ENCODE measurements around the gene HBE1. TPM values are rescaled to one million over a fixed set of nuclear protein-coding genes. Genes with fewer than 3 reads are reported as not detected.

The HBE1 gene
- total and polyA plus RNA-seq, 2 experiments from 2014 or later: not detected

GRCh38 chr11:5235364-5236095 lies 34.2 kb downstream of the HBE1 start:
- 68 to 76% methylated on average over 4 to 5 of the region's 5 CpGs for WGBS, 2 experiments (ENCODE audit: low coverage in 1 of 2, low lambda C conversion rate in 2 of 2, missing lambda C conversion rate in 2 of 2)
- no peaks in the 10 kb centered on the region for H3K79me2 ChIP-seq (ENCODE audit: insufficient read depth)

GRCh38 chr11:5234381-5234834 lies 35.3 kb downstream of the HBE1 start, which contains the start of gene HBD:
TSS of gene HBD (minus strand) at chr11:5234483. CDS start at chr11:5234433, 50 bp downstream.
- no peaks in the 10 kb centered on the region; the same call in 1 of the 2 replicates for H3K4me1 ChIP-seq (ENCODE audit: insufficient read depth)
- H3K9ac ChIP-seq: no peak within 1 kb of the TSS
- H2AFZ ChIP-seq: peak within 1 kb of the TSS; percentile 56
- no peaks in the 10 kb centered on the region for H3K36me3 ChIP-seq (ENCODE audit: low read depth)
- TF ChIP-seq EZH2phosphoT487 (IDR thresholded peaks at IDR 0.05; ENCODE audit: insufficient read depth, low read depth) (no peak), EZH2 (IDR thresholded peaks at IDR 0.05; ENCODE audit: insufficient read depth, poor library complexity, severe bottlenecking) (no peak)
- no peaks in the 10 kb centered on the region for H3K27me3 ChIP-seq (replicated peaks; ENCODE audit: insufficient read depth)
- H3K9me2 ChIP-seq (ENCODE audit: insufficient read depth): no peaks in the 10 kb centered on the region
- H3K4me2 ChIP-seq (ENCODE audit: unreplicated experiment): peak within 1 kb of the TSS; percentile 39
- H3F3A ChIP-seq (ENCODE audit: insufficient read depth): 0 out of 2 replicates have a peak, but pooled peaks cover 5% of the 10 kb centered on the region
- H4K20me1 ChIP-seq (ENCODE audit: insufficient read depth): no peaks in the 10 kb centered on the region
- WGBS, 2 experiments (ENCODE audit: low coverage in 1 of 2, low lambda C conversion rate in 2 of 2, missing lambda C conversion rate in 2 of 2): 7 to 27% methylated on average over 2 of the region's 2 CpGs
- in situ Hi-C loops (cut with MboI): no loop called here
- no peaks in the 10 kb centered on the region for H3K9me3 ChIP-seq (ENCODE audit: low read depth)
- peak within 1 kb of the TSS; percentile 17 for H3K4me3 ChIP-seq
- no peaks in the 10 kb centered on the region for H3K79me2 ChIP-seq (ENCODE audit: insufficient read depth)
- H3K27ac ChIP-seq: no peak within 1 kb of the TSS
- DNase-seq: peak; percentile 64

More at GRCh38 chr11:5235364-5236095, 34.2 kb downstream of the HBE1 start:
- Histone ChIP-seq H3K36me3 (ENCODE audit: low read depth) (no peaks in the 10 kb centered on the region), H3K27ac (no peak overlapping the region), H4K20me1 (ENCODE audit: insufficient read depth) (no peaks in the 10 kb centered on the region), H3K27me3 (replicated peaks; ENCODE audit: insufficient read depth) (no peaks in the 10 kb centered on the region), H3F3A (ENCODE audit: insufficient read depth) (0 out of 2 replicates have a peak, but pooled peaks cover 5% of the 10 kb centered on the region), H3K4me3 (no peak overlapping the region), H3K9me2 (ENCODE audit: insufficient read depth) (no peaks in the 10 kb centered on the region), H3K4me1 (ENCODE audit: insufficient read depth) (no peaks in the 10 kb centered on the region; the same call in 1 of the 2 replicates), H3K4me2 (ENCODE audit: unreplicated experiment) (no peak overlapping the region), H2AFZ (no peak overlapping the region), H3K9me3 (ENCODE audit: low read depth) (no peaks in the 10 kb centered on the region), H3K9ac (no peak overlapping the region)
- in situ Hi-C loops (cut with MboI): no loop called here
- DNase-seq: no peak
- TF ChIP-seq EZH2 (IDR thresholded peaks at IDR 0.05; ENCODE audit: insufficient read depth, poor library complexity, severe bottlenecking) (no peak), EZH2phosphoT487 (IDR thresholded peaks at IDR 0.05; ENCODE audit: insufficient read depth, low read depth) (no peak)

- in situ Hi-C loops (cut with MboI): no loop called here
- no peak overlapping the region for H3K27ac ChIP-seq
Observed at GRCh38 chr11:5233307-5233706, 36.4 kb downstream of the HBE1 start.

GRCh38 chr11:5232821-5233220 lies 36.9 kb downstream of the HBE1 start:
- no peak for TF ChIP-seq EZH2 (IDR thresholded peaks at IDR 0.05; ENCODE audit: insufficient read depth, poor library complexity, severe bottlenecking)
- no peak for TF ChIP-seq EZH2phosphoT487 (IDR thresholded peaks at IDR 0.05; ENCODE audit: insufficient read depth, low read depth)
- no peak for DNase-seq
- Histone ChIP-seq H4K20me1 (ENCODE audit: insufficient read depth) (no peaks in the 10 kb centered on the region), H3F3A (ENCODE audit: insufficient read depth) (0 out of 2 replicates have a peak, but pooled peaks cover 5% of the 10 kb centered on the region), H3K4me1 (ENCODE audit: insufficient read depth) (no peaks in the 10 kb centered on the region; the same call in 1 of the 2 replicates), H3K9me3 (ENCODE audit: low read depth) (no peaks in the 10 kb centered on the region), H3K27me3 (replicated peaks; ENCODE audit: insufficient read depth) (no peaks in the 10 kb centered on the region), H3K79me2 (ENCODE audit: insufficient read depth) (no peaks in the 10 kb centered on the region), H3K4me2 (ENCODE audit: unreplicated experiment) (no peak overlapping the region), H3K9me2 (ENCODE audit: insufficient read depth) (no peaks in the 10 kb centered on the region), H3K9ac (no peak overlapping the region), H3K36me3 (ENCODE audit: low read depth) (no peaks in the 10 kb centered on the region), H3K4me3 (no peak overlapping the region), H3K27ac (no peak overlapping the region), H2AFZ (no peak overlapping the region)
- in situ Hi-C loops (cut with MboI): no loop called here
- WGBS, 2 experiments (ENCODE audit: low coverage in 1 of 2, low lambda C conversion rate in 2 of 2, missing lambda C conversion rate in 2 of 2): 84% methylated on average over 2 of the region's 2 CpGs

More at GRCh38 chr11:5233307-5233706, 36.4 kb downstream of the HBE1 start:
- H3K27me3 ChIP-seq (replicated peaks; ENCODE audit: insufficient read depth): no peaks in the 10 kb centered on the region
- H3F3A ChIP-seq (ENCODE audit: insufficient read depth): 0 out of 2 replicates have a peak, but pooled peaks cover 5% of the 10 kb centered on the region
- TF ChIP-seq EZH2 (IDR thresholded peaks at IDR 0.05; ENCODE audit: insufficient read depth, poor library complexity, severe bottlenecking) (no peak), EZH2phosphoT487 (IDR thresholded peaks at IDR 0.05; ENCODE audit: insufficient read depth, low read depth) (no peak)
- DNase-seq: no peak
- 68 to 75% methylated on average over 1 of the region's 1 CpG for WGBS, 2 experiments (ENCODE audit: low coverage in 1 of 2, low lambda C conversion rate in 2 of 2, missing lambda C conversion rate in 2 of 2)
- H3K9me2 ChIP-seq (ENCODE audit: insufficient read depth): no peaks in the 10 kb centered on the region
- H3K4me1 ChIP-seq (ENCODE audit: insufficient read depth): no peaks in the 10 kb centered on the region; the same call in 1 of the 2 replicates
- no peak overlapping the region for H3K9ac ChIP-seq
- H2AFZ ChIP-seq: no peak overlapping the region
- H4K20me1 ChIP-seq (ENCODE audit: insufficient read depth): no peaks in the 10 kb centered on the region
- no peak overlapping the region for H3K4me2 ChIP-seq (ENCODE audit: unreplicated experiment)
- H3K9me3 ChIP-seq (ENCODE audit: low read depth): no peaks in the 10 kb centered on the region
- H3K36me3 ChIP-seq (ENCODE audit: low read depth): no peaks in the 10 kb centered on the region
- no peaks in the 10 kb centered on the region for H3K79me2 ChIP-seq (ENCODE audit: insufficient read depth)
- H3K4me3 ChIP-seq: no peak overlapping the region

Measured in GM23248 (cell line).